GM18520 (cell line): Measurements from ENCODE around the gene TIMM44.
"Not testable (repeated sequence)": the region's sequence is repeated elsewhere in the genome, so short reads cannot be mapped to it uniquely, and the experiment has no call there.

Experiments
- ATAC-seq: cut with Tn5 transposase; IDR thresholded peaks from one replicate; pipeline ENCODE4 v1.9.1; 2021; ENCODE audit not compliant: unreplicated experiment

TIMM44 gene

GRCh38 chr19:7902796-7903243, 40.6 kb downstream of the TIMM44 start:
- ATAC-seq = no peak

- ATAC-seq = no peak
Observed at GRCh38 chr19:7901337-7901736, 42.1 kb downstream of the TIMM44 start.

GRCh38 chr19:7900931-7901330, 42.5 kb downstream of the TIMM44 start:
- no peak for ATAC-seq

- no peak for ATAC-seq
Observed at GRCh38 chr19:7900401-7900870, 43.0 kb downstream of the TIMM44 start.

- ATAC-seq = no peak
Observed at GRCh38 chr19:7899751-7900378, 43.6 kb downstream of the TIMM44 start.

- ATAC-seq = no peak
Observed at GRCh38 chr19:7898967-7899366, 44.5 kb downstream of the TIMM44 start.

GRCh38 chr19:7897292-7897691, 46.2 kb downstream of the TIMM44 start:
- no peak for ATAC-seq

GRCh38 chr19:7895565-7895964, 47.9 kb downstream of the TIMM44 start:
- ATAC-seq = no peak

GRCh38 chr19:7894612-7895309, 48.7 kb downstream of the TIMM44 start:
- no peak for ATAC-seq

- not testable (repeated sequence) for ATAC-seq
Observed at GRCh38 chr19:7893362-7894101, 49.9 kb downstream of the TIMM44 start.

GRCh38 chr19:7888826-7889217, 54.6 kb downstream of the TIMM44 start:
- ATAC-seq = no peak

GRCh38 chr19:7888145-7888825, 55.2 kb downstream of the TIMM44 start, which contains the start of gene LRRC8E:
Gene LRRC8E (plus strand): TSS chr19:7888510. CDS start chr19:7895604, 7,094 bp downstream.
- ATAC-seq = no peak

- ATAC-seq = no peak
Observed at GRCh38 chr19:7887408-7888144, 55.9 kb downstream of the TIMM44 start.

GRCh38 chr19:7885818-7886217, 57.6 kb downstream of the TIMM44 start:
- ATAC-seq = no peak

- no peak for ATAC-seq
Observed at GRCh38 chr19:7883796-7884570, 59.5 kb downstream of the TIMM44 start.

- ATAC-seq = no peak
Observed at GRCh38 chr19:7883105-7883504, 60.4 kb downstream of the TIMM44 start.

- ATAC-seq = no peak
Observed at GRCh38 chr19:7881910-7882309, 61.6 kb downstream of the TIMM44 start.

GRCh38 chr19:7879836-7880235, 63.6 kb downstream of the TIMM44 start:
- ATAC-seq = no peak

- ATAC-seq = no peak
Observed at GRCh38 chr19:7879111-7879807, 64.2 kb downstream of the TIMM44 start.
